IPS-15b (cell line): ENCODE data around the gene ABCB6.
A peak's percentile ranks its signal among the peaks of the same experiment; 100 is the strongest.
"Not testable (repeated sequence)": the region's sequence is repeated elsewhere in the genome, so short reads cannot be mapped to it uniquely, and the experiment has no call there.

Source experiments
- H3K27me3 ChIP-seq: one replicate; pipeline ENCODE4 v1.6.1; 2013; ENCODE audit warnings: low read length; ENCODE audit not compliant: control insufficient read depth, insufficient read depth
- H3K36me3 ChIP-seq: one replicate; pipeline ENCODE4 v1.6.1; 2013; ENCODE audit warnings: low read length; ENCODE audit not compliant: control insufficient read depth, insufficient read depth
- H3K4me1 ChIP-seq: one replicate; pipeline ENCODE4 v1.6.1; 2013; ENCODE audit warnings: mild to moderate bottlenecking, low read length; ENCODE audit not compliant: control insufficient read depth, insufficient read depth
- H3K4me3 ChIP-seq: one replicate; pipeline ENCODE4 v1.5.1; 2013; ENCODE audit warnings: low read depth, low read length
- H3K9ac ChIP-seq: one replicate; pipeline ENCODE4 v1.6.1; 2013; ENCODE audit warnings: low read depth, mild to moderate bottlenecking, low read length
- H3K9me3 ChIP-seq: one replicate; pipeline ENCODE4 v1.6.1; 2013; ENCODE audit warnings: mild to moderate bottlenecking, low read length; ENCODE audit not compliant: control insufficient read depth, insufficient read depth

Gene ABCB6

DNA sequence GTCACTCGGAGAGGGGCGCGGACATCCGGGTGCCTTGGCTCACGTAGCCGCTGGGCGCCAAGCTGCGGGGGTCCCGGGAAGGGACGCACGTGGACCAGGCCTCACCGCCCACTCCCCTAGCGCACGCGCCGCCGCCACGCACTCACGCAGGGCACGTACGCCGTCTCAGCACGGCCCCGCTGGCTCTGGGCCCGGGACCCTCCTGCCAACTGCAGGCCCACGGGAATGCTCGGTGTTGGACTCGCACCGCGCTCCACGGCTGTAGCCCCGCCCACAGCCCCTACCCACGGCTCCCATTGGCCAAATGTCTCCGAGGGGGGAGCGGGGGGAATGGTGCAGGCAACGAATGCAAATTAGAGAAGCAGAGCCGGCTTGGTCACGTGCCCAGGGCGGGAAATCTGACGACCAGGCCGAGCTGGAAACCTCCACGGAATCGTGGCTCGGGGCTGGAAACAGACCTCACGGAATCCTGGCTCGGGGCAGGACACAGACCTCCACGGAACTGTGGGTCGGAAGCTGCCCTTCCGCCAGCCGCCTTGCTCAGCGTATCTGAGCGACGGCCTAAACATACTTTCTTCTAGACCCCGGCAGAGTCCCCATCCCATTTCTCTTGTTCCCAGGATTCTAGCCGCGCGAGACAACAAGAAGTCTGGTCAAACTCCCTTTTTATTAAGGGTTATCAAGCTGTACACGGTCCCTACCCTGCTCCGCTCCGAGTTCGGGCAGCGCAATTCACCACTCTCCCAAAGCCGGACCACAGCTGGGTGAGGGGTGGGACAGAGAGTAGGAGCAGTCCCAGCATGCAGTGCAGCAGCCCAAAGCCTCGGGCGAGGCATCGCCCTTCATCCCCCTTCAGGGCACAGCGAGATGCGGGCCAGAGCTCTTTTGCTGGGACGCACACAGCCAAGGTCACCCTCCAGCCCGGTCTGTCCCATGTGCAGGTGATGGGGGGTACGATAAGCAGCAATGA lies at the start of gene ABCB6:
Gene ABCB6 (minus strand): TSS at position 227 of the 970 bp plus-strand sequence. CDS start 285 bp downstream, outside the sequence.
- H3K4me3 ChIP-seq, result peak within 1 kb of the TSS; percentile 79
- H3K9ac ChIP-seq, result peak within 1 kb of the TSS; percentile 47
- H3K4me1 ChIP-seq, result peaks cover 5% of the 10 kb centered on the region
- peaks cover 16% of the 10 kb centered on the region for H3K36me3 ChIP-seq
- H3K9me3 ChIP-seq, result no peaks in the 10 kb centered on the region
- no peaks in the 10 kb centered on the region for H3K27me3 ChIP-seq

DNA sequence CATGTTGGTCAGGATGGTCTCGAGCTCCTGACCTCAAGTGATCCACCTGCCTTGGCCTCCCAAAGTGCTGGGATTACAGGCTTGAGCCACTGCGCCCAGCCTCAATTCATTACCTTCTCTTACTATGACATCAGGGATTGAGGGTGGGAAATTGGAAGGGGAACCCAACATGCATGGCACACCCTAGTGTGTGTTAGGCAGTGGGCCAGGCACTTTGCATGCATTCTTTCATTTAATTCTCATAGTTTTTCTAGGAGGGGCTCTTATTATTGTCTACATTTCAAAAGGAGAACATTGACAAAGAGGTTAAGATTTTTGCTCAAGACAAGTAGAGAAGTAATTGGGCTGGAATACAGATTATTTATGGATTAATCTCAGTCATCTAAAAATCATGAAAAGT lies 49.5 kb upstream of the ABCB6 start:
- Histone ChIP-seq H3K4me3 (no peak overlapping the region), H3K9me3 (no peaks in the 10 kb centered on the region), H3K36me3 (no peaks in the 10 kb centered on the region), H3K27me3 (peaks cover 25% of the 10 kb centered on the region), H3K9ac (no peak overlapping the region), H3K4me1 (no peaks in the 10 kb centered on the region)

DNA sequence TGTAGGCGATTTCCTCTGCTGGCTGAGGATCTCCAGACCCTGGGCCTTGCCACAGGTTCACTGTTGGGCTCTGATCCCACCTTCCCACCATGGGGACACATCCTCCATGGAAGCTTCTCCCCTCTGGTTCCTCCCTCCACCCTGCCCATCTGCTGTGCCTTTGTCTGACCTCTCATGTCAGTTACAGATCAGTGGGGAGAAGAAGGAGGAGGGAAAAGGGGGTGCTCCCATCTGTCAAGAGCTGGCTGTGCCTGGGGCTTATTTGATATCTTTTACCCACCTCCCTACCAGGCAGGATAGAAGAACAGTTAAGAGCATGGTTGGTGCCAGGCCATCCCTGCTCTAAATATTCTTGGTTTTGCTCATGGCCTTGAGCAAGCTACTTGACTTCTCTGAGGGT lies 48.1 kb upstream of the ABCB6 start:
- Histone ChIP-seq H3K9me3 (no peaks in the 10 kb centered on the region), H3K27me3 (peaks cover 27% of the 10 kb centered on the region), H3K36me3 (no peaks in the 10 kb centered on the region), H3K4me3 (no peak overlapping the region), H3K4me1 (no peaks in the 10 kb centered on the region), H3K9ac (no peak overlapping the region)

DNA sequence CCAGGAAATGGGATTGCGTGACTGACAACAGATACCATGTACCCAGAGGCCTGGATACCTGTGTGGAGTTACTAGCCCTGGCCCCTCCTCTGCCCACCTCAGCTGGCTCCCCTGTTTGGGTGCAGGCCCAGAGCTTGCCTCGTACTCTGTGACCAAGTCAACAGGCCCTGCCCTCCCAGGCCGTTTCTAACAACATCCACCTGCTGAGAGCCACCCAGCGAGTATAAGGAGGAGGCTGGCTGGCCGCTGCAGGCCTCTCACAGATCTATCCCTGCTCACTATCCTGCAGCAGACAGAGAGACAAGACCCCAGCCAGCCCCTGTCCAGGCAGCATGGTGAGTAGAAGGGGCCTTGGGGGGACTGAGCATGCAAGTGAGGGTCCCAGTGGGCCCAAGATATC lies 47.5 kb upstream of the ABCB6 start:
- Histone ChIP-seq H3K9ac (no peak overlapping the region), H3K36me3 (no peaks in the 10 kb centered on the region), H3K27me3 (peaks cover 31% of the 10 kb centered on the region), H3K4me3 (no peak overlapping the region), H3K9me3 (no peaks in the 10 kb centered on the region), H3K4me1 (no peaks in the 10 kb centered on the region)

DNA sequence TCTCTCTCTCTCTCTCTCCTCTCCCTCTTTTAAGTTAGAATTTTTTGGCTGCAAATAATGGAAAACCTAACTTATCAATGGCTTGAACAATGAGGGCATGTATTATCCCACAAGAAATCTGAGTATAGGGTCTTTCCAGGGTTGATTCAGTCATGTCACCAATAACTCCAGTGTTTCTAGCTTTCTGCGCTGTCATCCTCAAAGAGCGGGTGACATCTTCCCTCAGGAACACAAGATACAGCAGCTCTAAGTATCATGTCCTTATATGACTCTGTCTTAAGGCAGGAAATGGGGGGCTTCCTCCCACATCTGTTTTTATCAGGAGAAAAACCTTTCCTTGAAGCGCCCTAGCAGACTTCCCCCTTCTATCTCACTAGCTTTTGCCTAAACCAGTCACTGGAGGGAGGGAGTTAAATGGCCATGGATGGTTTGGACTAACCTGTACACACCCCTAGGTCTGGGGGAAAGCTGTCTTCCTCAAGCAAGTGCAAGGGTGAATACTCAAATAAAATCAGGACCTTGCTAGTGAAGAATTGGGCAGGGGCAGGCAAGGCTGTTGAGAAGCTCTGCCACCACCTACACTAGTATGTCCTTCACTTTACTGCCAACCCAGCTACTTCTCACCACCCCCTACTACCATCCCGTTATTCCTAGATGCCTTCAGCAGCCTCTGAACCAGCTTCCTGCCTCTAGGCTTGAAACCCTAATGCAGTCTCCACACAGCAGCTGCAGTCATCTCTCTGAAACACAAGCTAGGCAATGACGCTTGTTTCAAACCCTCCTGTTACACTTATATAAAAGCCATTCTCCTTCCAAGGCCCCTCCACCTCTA lies 42.5 kb upstream of the ABCB6 start:
- H3K9ac ChIP-seq, result no peak overlapping the region
- H3K36me3 ChIP-seq, result no peaks in the 10 kb centered on the region
- no peaks in the 10 kb centered on the region for H3K9me3 ChIP-seq
- H3K4me1 ChIP-seq, result no peaks in the 10 kb centered on the region
- peaks cover 40% of the 10 kb centered on the region for H3K27me3 ChIP-seq
- no peak overlapping the region for H3K4me3 ChIP-seq

DNA sequence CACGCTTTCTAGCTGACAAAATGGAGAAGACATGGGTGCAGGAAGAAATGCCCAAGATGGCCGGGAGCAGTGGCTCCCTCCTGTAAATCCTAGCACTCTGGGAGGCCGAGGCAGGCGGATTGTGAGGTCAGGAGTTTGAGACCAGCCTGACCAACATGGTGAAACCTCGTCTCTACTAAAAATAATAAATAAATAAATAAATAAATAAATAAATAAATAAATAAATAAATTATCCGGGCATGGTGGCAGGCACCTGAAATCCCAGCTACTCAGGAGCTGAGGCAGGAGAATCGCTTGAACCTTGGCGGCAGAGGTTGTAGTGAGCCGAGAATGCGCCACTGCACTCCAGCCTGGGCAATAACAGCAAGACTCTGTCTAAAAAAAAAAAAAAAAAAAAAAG lies 40.2 kb upstream of the ABCB6 start:
- H3K9ac ChIP-seq, H3K4me1 ChIP-seq, H3K36me3 ChIP-seq, H3K9me3 ChIP-seq, H3K4me3 ChIP-seq: not testable (repeated sequence)
- H3K27me3 ChIP-seq, result peaks cover 52% of the 10 kb centered on the region

DNA sequence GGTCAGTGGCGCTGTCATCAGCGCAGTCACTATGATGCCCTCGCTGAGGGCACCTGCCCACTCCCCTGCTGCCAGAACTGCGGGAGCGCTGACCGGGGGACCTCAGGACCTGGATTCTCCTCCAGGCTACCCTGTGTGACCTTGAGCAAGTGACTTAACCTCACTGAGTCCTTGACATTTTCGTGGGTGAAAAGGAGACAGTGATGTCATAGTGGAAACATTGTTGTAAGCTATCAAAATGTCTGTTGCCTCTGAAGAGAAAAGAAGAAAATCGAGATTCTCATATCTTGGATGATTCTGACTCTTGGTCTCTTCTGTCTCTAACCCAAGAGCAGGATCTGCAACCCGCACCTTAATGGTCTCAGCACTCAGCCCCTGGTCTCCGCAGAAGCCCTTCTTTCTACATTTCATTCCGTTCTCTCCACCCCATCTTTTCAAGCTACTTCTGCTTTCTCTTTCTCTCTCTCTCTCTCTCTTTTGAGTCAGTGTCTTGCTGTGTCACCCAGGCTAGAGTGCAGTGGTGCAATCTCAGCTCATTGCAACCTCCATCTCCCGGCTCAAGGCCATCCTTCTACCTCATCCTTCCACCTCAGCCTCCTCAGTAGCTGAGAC lies 35.9 kb upstream of the ABCB6 start:
- Histone ChIP-seq H3K27me3 (peaks cover 58% of the 10 kb centered on the region), H3K4me1 (peaks cover 11% of the 10 kb centered on the region), H3K9me3 (no peaks in the 10 kb centered on the region), H3K4me3 (peak overlapping the region; percentile 62), H3K9ac (no peak overlapping the region), H3K36me3 (peaks cover 5% of the 10 kb centered on the region)

DNA sequence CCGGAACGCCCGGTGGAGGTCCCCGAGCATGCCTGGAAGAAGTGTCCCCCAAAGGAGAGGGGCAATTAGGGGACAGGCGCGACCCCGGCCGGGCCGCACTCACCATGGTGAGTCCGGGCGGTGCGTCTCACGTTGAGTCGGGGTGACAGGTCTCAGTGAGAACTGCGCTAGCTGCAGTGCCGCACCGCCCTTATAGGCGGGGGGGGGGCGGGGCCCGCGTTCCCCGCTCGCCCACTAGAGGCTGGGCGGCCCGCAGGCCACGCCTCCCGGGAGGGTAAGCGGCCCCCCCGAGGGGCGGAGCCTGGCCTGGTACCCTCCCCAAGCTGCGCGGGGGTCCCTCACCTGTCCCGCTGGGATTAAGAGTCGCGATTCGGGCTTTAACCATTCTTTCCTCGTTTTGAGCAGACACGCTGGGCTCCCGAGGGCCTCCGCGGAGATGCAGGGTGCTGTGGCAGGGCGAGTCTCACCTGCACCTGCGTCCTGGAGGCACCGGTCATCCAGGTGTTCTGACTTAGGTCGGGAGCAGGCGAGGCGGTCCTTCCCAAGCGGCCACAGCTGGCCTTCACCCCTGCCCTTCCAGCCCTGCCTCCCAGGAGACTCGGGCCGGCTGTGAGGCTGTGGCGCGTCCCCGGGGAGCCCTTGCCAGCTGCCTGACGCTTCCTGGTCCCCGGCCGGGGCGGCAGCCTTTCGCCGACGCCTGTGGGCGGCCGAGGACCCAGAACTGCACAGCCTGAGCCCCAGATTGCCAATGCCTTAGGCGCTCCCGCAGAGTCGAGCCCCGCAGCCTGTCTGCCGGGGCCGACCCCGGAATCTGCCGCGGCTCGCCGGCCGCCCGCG lies 35.2 kb upstream of the ABCB6 start, which contains the start of gene TUBA4A:
Gene TUBA4A (minus strand): TSS at position 166 of the 837 bp plus-strand sequence. CDS start 60 bp downstream, at position 106.
- Histone ChIP-seq H3K9me3 (no peaks in the 10 kb centered on the region), H3K4me3 (peak within 1 kb of the TSS; percentile 62), H3K36me3 (peaks cover 5% of the 10 kb centered on the region), H3K4me1 (peaks cover 11% of the 10 kb centered on the region), H3K9ac (no peak within 1 kb of the TSS), H3K27me3 (peaks cover 54% of the 10 kb centered on the region)

DNA sequence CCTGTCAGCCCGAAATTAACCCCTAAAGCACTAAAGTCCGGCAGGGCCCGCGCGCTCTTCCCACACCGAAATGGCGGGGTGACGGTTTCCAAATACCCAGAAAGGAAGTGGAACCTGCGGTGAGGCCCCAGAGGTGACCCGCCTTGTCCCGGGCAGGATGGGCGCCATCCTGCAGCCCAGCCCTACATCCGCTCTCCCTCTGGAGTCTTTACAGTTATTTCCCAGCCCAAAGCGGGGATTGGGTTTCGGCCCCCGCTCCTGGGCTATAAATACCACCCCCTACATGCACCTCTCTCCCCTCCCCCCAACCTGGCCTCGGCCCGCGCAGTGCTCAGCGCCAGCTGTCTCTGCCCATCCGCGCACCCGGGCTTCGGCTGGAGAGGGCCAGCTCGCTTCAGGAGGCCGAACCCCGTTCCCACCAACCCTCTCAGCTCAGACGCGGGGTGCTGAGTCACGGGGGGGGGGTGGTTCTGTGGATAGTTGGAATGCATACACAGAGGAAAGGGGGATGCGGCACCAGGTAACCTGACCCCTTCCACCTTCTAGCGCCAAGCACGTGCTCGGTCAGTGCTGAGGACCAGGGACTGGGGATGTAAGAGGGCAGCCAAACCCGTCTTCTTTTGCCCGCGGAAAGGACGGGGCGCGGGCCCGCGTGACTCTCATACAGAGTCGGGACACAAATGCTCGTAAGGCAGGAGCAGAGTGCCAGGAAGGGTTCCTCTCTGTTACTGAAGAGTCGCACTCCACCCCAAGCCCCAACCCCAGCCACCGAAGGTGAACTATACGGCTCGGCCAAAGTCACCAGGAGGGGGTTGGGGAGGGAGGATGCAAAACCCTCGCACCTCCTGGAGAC lies 34.4 kb upstream of the ABCB6 start, which contains the start of gene TUBA4B:
Gene TUBA4B (plus strand): TSS at position 344 of the 853 bp plus-strand sequence. CDS start 165 bp downstream, at position 509.
- Histone ChIP-seq H3K9me3 (no peaks in the 10 kb centered on the region), H3K36me3 (peaks cover 5% of the 10 kb centered on the region), H3K9ac (no peak within 1 kb of the TSS), H3K4me3 (peak within 1 kb of the TSS; percentile 62), H3K4me1 (peaks cover 11% of the 10 kb centered on the region), H3K27me3 (peaks cover 54% of the 10 kb centered on the region)

DNA sequence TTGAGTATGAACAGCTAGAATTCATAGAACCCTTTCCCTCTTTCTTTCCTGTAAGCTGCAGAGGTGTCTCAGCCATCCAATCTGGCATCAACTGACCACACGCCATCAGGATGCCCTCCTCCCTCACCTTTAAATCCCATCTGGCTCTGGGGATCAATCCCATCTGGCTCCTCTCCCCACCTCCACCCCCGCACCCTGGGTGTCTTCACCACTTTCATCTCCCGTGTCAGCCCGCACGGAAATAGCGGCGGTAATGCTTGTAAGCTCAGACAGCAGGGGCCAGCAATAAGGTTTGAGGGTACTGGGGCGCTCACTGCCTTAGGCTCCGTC lies 33.8 kb upstream of the ABCB6 start:
- Histone ChIP-seq H3K9ac (no peak overlapping the region), H3K4me3 (peak overlapping the region; percentile 62), H3K4me1 (peaks cover 11% of the 10 kb centered on the region)

More for the DNA sequence above, 33.8 kb upstream of the ABCB6 start:
- H3K36me3 ChIP-seq, result peaks cover 11% of the 10 kb centered on the region
- no peaks in the 10 kb centered on the region for H3K9me3 ChIP-seq
- H3K27me3 ChIP-seq, result peaks cover 51% of the 10 kb centered on the region
